ENCODE results near the gene MYH7.
"Not testable (repeated sequence)": the region's sequence is repeated elsewhere in the genome, so short reads cannot be mapped to it uniquely, and the experiment has no call there.

Gene MYH7

GRCh38 chr14:23460960-23461359 is 25.5 kb upstream of the MYH7 start:
- intact Hi-C loops (cut with micrococcal nuclease), result no loop called here
- Mint-ChIP-seq H3K36me3 (ENCODE audit: low read depth) (no peaks in the 10 kb centered on the region), H3K27ac (no peak overlapping the region), H3K4me1 (ENCODE audit: low read depth) (no peaks in the 10 kb centered on the region), H3K9me3 (no peaks in the 10 kb centered on the region), H3K4me3 (no peak overlapping the region), H3K27me3 (peaks cover 17% of the 10 kb centered on the region)

GRCh38 chr14:23457587-23458445 is 22.4 kb upstream of the MYH7 start:
- no peak overlapping the region for H3K4me3 Mint-ChIP-seq
- H3K36me3 Mint-ChIP-seq (ENCODE audit: low read depth), result no peaks in the 10 kb centered on the region
- H3K27ac Mint-ChIP-seq, result no peak overlapping the region
- intact Hi-C loops (cut with micrococcal nuclease), result no loop called here
- H3K9me3 Mint-ChIP-seq, result no peaks in the 10 kb centered on the region
- H3K27me3 Mint-ChIP-seq, result peaks cover 22% of the 10 kb centered on the region
- no peaks in the 10 kb centered on the region for H3K4me1 Mint-ChIP-seq (ENCODE audit: low read depth)

GRCh38 chr14:23456883-23457586 is 21.6 kb upstream of the MYH7 start:
- H3K27ac Mint-ChIP-seq; H3K4me3 Mint-ChIP-seq; H3K9me3 Mint-ChIP-seq; intact Hi-C loops (cut with micrococcal nuclease); H3K36me3 Mint-ChIP-seq (ENCODE audit: low read depth); H3K4me1 Mint-ChIP-seq (ENCODE audit: low read depth): not testable (repeated sequence)
- peaks cover 22% of the 10 kb centered on the region for H3K27me3 Mint-ChIP-seq

- Mint-ChIP-seq H3K27ac (no peak overlapping the region), H3K4me1 (ENCODE audit: low read depth) (no peaks in the 10 kb centered on the region), H3K9me3 (no peaks in the 10 kb centered on the region), H3K36me3 (ENCODE audit: low read depth) (no peaks in the 10 kb centered on the region), H3K27me3 (peaks cover 16% of the 10 kb centered on the region), H3K4me3 (no peak overlapping the region)
- intact Hi-C loops (cut with micrococcal nuclease), result no loop called here
These were observed 19.0 kb upstream of the MYH7 start for GRCh38 chr14:23454445-23454856.

- no peak overlapping the region for H3K27ac Mint-ChIP-seq
- H3K36me3 Mint-ChIP-seq (ENCODE audit: low read depth), result no peaks in the 10 kb centered on the region
- no peaks in the 10 kb centered on the region for H3K9me3 Mint-ChIP-seq
- intact Hi-C loops (cut with micrococcal nuclease), result no loop called here
- H3K4me1 Mint-ChIP-seq (ENCODE audit: low read depth), result no peaks in the 10 kb centered on the region
- H3K27me3 Mint-ChIP-seq, result peaks cover 10% of the 10 kb centered on the region
- H3K4me3 Mint-ChIP-seq, result no peak overlapping the region
These were observed 16.8 kb upstream of the MYH7 start for GRCh38 chr14:23452237-23452636.

GRCh38 chr14:23450379-23450778 is 14.9 kb upstream of the MYH7 start:
- intact Hi-C loops (cut with micrococcal nuclease), result no loop called here
- Mint-ChIP-seq H3K4me3 (no peak overlapping the region), H3K9me3 (no peaks in the 10 kb centered on the region)

GRCh38 chr14:23449314-23449713 is 13.9 kb upstream of the MYH7 start:
- intact Hi-C loops (cut with micrococcal nuclease), result no loop called here
- H3K36me3 Mint-ChIP-seq (ENCODE audit: low read depth), result no peaks in the 10 kb centered on the region
- H3K27me3 Mint-ChIP-seq, result peaks cover 7% of the 10 kb centered on the region
- no peaks in the 10 kb centered on the region for H3K9me3 Mint-ChIP-seq
- no peak overlapping the region for H3K27ac Mint-ChIP-seq
- H3K4me3 Mint-ChIP-seq, result no peak overlapping the region
- no peaks in the 10 kb centered on the region for H3K4me1 Mint-ChIP-seq (ENCODE audit: low read depth)

More at GRCh38 chr14:23450379-23450778, 14.9 kb upstream of the MYH7 start:
- Mint-ChIP-seq H3K27me3 (peaks cover 8% of the 10 kb centered on the region), H3K27ac (no peak overlapping the region), H3K36me3 (ENCODE audit: low read depth) (no peaks in the 10 kb centered on the region), H3K4me1 (ENCODE audit: low read depth) (no peaks in the 10 kb centered on the region)

- H3K27me3 Mint-ChIP-seq, result peaks cover 9% of the 10 kb centered on the region
- intact Hi-C loops (cut with micrococcal nuclease), result no loop called here
- no peaks in the 10 kb centered on the region for H3K9me3 Mint-ChIP-seq
- no peak overlapping the region for H3K4me3 Mint-ChIP-seq
- no peaks in the 10 kb centered on the region for H3K36me3 Mint-ChIP-seq (ENCODE audit: low read depth)
- no peaks in the 10 kb centered on the region for H3K4me1 Mint-ChIP-seq (ENCODE audit: low read depth)
- no peak overlapping the region for H3K27ac Mint-ChIP-seq
These were observed 12.2 kb upstream of the MYH7 start for GRCh38 chr14:23447361-23448350.

- Mint-ChIP-seq H3K4me3 (no peak overlapping the region), H3K4me1 (ENCODE audit: low read depth) (no peaks in the 10 kb centered on the region), H3K27ac (no peak overlapping the region), H3K27me3 (peaks cover 14% of the 10 kb centered on the region), H3K36me3 (ENCODE audit: low read depth) (no peaks in the 10 kb centered on the region), H3K9me3 (no peaks in the 10 kb centered on the region)
- intact Hi-C loops (cut with micrococcal nuclease), result no loop called here
These were observed 10.9 kb upstream of the MYH7 start for GRCh38 chr14:23446291-23446851.

GRCh38 chr14:23445773-23446172 is 10.3 kb upstream of the MYH7 start:
- H3K9me3 Mint-ChIP-seq, result no peaks in the 10 kb centered on the region
- intact Hi-C loops (cut with micrococcal nuclease), result no loop called here

GRCh38 chr14:23444314-23444713 is 8.9 kb upstream of the MYH7 start:
- Mint-ChIP-seq H3K27me3 (peaks cover 13% of the 10 kb centered on the region), H3K4me3 (no peak overlapping the region), H3K36me3 (ENCODE audit: low read depth) (no peaks in the 10 kb centered on the region), H3K27ac (no peak overlapping the region), H3K4me1 (ENCODE audit: low read depth) (no peaks in the 10 kb centered on the region), H3K9me3 (no peaks in the 10 kb centered on the region)
- intact Hi-C loops (cut with micrococcal nuclease), result no loop called here

More at GRCh38 chr14:23445773-23446172, 10.3 kb upstream of the MYH7 start:
- no peak overlapping the region for H3K27ac Mint-ChIP-seq
- H3K4me3 Mint-ChIP-seq, result no peak overlapping the region
- H3K36me3 Mint-ChIP-seq (ENCODE audit: low read depth), result no peaks in the 10 kb centered on the region
- peaks cover 15% of the 10 kb centered on the region for H3K27me3 Mint-ChIP-seq
- no peaks in the 10 kb centered on the region for H3K4me1 Mint-ChIP-seq (ENCODE audit: low read depth)

GRCh38 chr14:23443881-23444280 is 8.4 kb upstream of the MYH7 start:
- intact Hi-C loops (cut with micrococcal nuclease), result no loop called here
- Mint-ChIP-seq H3K4me1 (ENCODE audit: low read depth) (no peaks in the 10 kb centered on the region), H3K27me3 (peaks cover 12% of the 10 kb centered on the region), H3K27ac (no peak overlapping the region), H3K4me3 (no peak overlapping the region), H3K36me3 (ENCODE audit: low read depth) (no peaks in the 10 kb centered on the region), H3K9me3 (no peaks in the 10 kb centered on the region)

GRCh38 chr14:23443411-23443812 is 8.0 kb upstream of the MYH7 start:
- Mint-ChIP-seq H3K36me3 (ENCODE audit: low read depth) (no peaks in the 10 kb centered on the region), H3K27me3 (peaks cover 12% of the 10 kb centered on the region), H3K4me1 (ENCODE audit: low read depth) (no peaks in the 10 kb centered on the region), H3K4me3 (no peak overlapping the region), H3K27ac (no peak overlapping the region), H3K9me3 (no peaks in the 10 kb centered on the region)
- intact Hi-C loops (cut with micrococcal nuclease), result no loop called here

All from dendritic cell treated with granulocyte-macrophage colony-stimulating factor and Interleukin-4, amounts not matched to agents 40 ng/mL and 50 ng/mL, for 4 days (primary cell).